ENCODE data around the gene GNMT. TPM values are rescaled to one million over a fixed set of nuclear protein-coding genes. Genes with fewer than 3 reads are reported as not detected.

Gene GNMT
- total RNA-seq, 4 donors from 2014 or later = 0.25 to 1.4 (median 0.60) TPM

- TF ChIP-seq CTCF (IDR thresholded peaks at IDR 0.05) = no peak
- TF ChIP-seq POLR2A (IDR thresholded peaks at IDR 0.05) = no peak
- no peak for DNase-seq (ENCODE audit: low spot score in 2 of 2)
- no peak overlapping the region for H3K4me3 ChIP-seq (ENCODE audit: low read depth, poor library complexity, severe bottlenecking)
- intact Hi-C loops (cut with DNase I; ENCODE audit: low total_unique reads) = loop anchor here (10.0 kb wide), 1 partner anchor 223 kb away; no protein-coding TSS in a partner anchor
- 62 to 68% methylated on average over 6 of the region's 6 CpGs for WGBS, 2 donors
These were observed 38.8 kb upstream of the GNMT start for GRCh38 chr6:42921801-42922200.

- no peak overlapping the region for H3K4me3 ChIP-seq (ENCODE audit: low read depth, poor library complexity, severe bottlenecking)
- WGBS, 2 donors = 82 to 88% methylated on average over 2 of the region's 2 CpGs
- DNase-seq (ENCODE audit: low spot score in 2 of 2) = no peak
- no peak for TF ChIP-seq CTCF (IDR thresholded peaks at IDR 0.05)
- TF ChIP-seq POLR2A (IDR thresholded peaks at IDR 0.05) = no peak
- intact Hi-C loops (cut with DNase I; ENCODE audit: low total_unique reads) = loop anchor here (10.0 kb wide), 1 partner anchor 221 kb away; no protein-coding TSS in a partner anchor
These were observed 36.9 kb upstream of the GNMT start for GRCh38 chr6:42923666-42924065.

GRCh38 chr6:42925248-42925857 is 35.2 kb upstream of the GNMT start:
- no peak for DNase-seq (ENCODE audit: low spot score in 2 of 2)
- no peak overlapping the region for H3K4me3 ChIP-seq (ENCODE audit: low read depth, poor library complexity, severe bottlenecking)
- 38 to 51% methylated on average over 18 to 23 of the region's 23 CpGs for WGBS, 2 donors
- TF ChIP-seq POLR2A (IDR thresholded peaks at IDR 0.05) = no peak
- TF ChIP-seq CTCF (IDR thresholded peaks at IDR 0.05) = no peak
- intact Hi-C loops (cut with DNase I; ENCODE audit: low total_unique reads) = loop anchor here (10.0 kb wide), 1 partner anchor 219 kb away; no protein-coding TSS in a partner anchor

GRCh38 chr6:42928986-42929820 is 31.4 kb upstream of the GNMT start, which contains the start of gene CNPY3:
TSS of gene CNPY3 (plus strand) at chr6:42929480. CDS start at chr6:42929571, 91 bp downstream.
- peak; percentile 93 to 98 for DNase-seq (ENCODE audit: low spot score in 2 of 2)
- peak within 1 kb of the TSS; percentile 64 for H3K4me3 ChIP-seq (ENCODE audit: low read depth, poor library complexity, severe bottlenecking)
- TF ChIP-seq CTCF (IDR thresholded peaks at IDR 0.05) (no peak), POLR2A (IDR thresholded peaks at IDR 0.05) (peak in 1 of 2 donors; percentile 1)
- intact Hi-C loops (cut with DNase I; ENCODE audit: low total_unique reads) = loop anchor here (10.0 kb wide), 1 partner anchor 216 kb away; no protein-coding TSS in a partner anchor
- 0 to 1% methylated on average over 25 to 42 of the region's 63 CpGs for WGBS, 2 donors

GRCh38 chr6:42929821-42930360 is 30.7 kb upstream of the GNMT start:
- H3K4me3 ChIP-seq (ENCODE audit: low read depth, poor library complexity, severe bottlenecking) = peak overlapping the region; percentile 64
- TF ChIP-seq CTCF (IDR thresholded peaks at IDR 0.05) = no peak
- no peak for TF ChIP-seq POLR2A (IDR thresholded peaks at IDR 0.05)
- peak in 1 of 2 donors; percentile 24 for DNase-seq (ENCODE audit: low spot score in 2 of 2)
- WGBS, 2 donors = 1% methylated on average over 16 of the region's 16 CpGs
- intact Hi-C loops (cut with DNase I; ENCODE audit: low total_unique reads) = loop anchor here (10.0 kb wide), 1 partner anchor 215 kb away; no protein-coding TSS in a partner anchor

All from lower leg skin (tissue), 4 donors.